Activated CD4-positive, alpha-beta T cell treated with anti-CD3 and anti-CD28 coated beads, Interleukin-2, amount 10 ng/mL, durations not matched to agents 24 days and 14 days (primary cell): ENCODE results near the gene EN2. TPM values are rescaled to one million over a fixed set of nuclear protein-coding genes. Genes with fewer than 3 reads are reported as not detected.

ENCODE experiments used
- DNase-seq: peaks from one replicate; pipeline ENCODE4 v3.0.0; 2022
- H3K27ac Mint-ChIP-seq: one replicate; pipeline ENCODE4 v1.8.0; 2022; ENCODE audit warnings: mild to moderate bottlenecking, mixed read lengths
- H3K27me3 Mint-ChIP-seq: one replicate; pipeline ENCODE4 v1.8.0; 2022; ENCODE audit warnings: mixed read lengths
- H3K36me3 Mint-ChIP-seq: one replicate; pipeline ENCODE4 v1.8.0; 2022; ENCODE audit warnings: low read depth, mild to moderate bottlenecking, mixed read lengths
- H3K4me1 Mint-ChIP-seq: one replicate; pipeline ENCODE4 v1.8.0; 2021; ENCODE audit warnings: mixed read lengths
- H3K4me3 Mint-ChIP-seq: one replicate; pipeline ENCODE4 v1.8.0; 2022; ENCODE audit warnings: mild to moderate bottlenecking, moderate library complexity, mixed read lengths
- H3K9me3 Mint-ChIP-seq: one replicate; pipeline ENCODE4 v1.8.0; 2021; ENCODE audit warnings: mixed read lengths
- intact Hi-C: fragments of 100-400 bp; cut with micrococcal nuclease; formaldehyde crosslinking; loops from one replicate; pipeline ENCODE4 v1.15.1; 2023
- total RNA-seq: library from RNA; stranded (reverse); gene quantifications from 2 replicates; pipeline ENCODE4 v1.2.3, GENCODE V29; 2022

EN2 gene
- total RNA-seq, 1 donor from 2014 or later, result not detected

DNA sequence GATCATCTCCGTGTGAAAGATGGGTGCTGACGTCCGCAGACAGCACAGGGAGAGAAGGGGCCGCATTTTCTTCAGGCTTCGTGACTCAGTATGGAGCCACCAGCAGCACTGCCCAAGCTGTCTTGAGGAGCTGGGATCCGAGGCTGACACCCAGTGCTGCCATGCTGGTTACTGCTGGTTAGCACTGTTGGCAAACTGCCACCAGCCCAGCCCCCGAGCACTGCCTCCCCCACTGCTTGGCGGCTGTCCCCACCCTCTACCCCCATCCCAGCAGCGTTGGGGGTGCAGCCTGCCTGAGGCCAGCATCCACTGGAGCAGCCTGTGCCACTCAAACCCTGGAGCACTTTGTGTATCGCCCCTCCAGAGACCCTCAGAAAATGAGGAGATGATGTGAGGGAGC, 35.8 kb upstream of the EN2 start:
- Mint-ChIP-seq H3K4me1 (no peaks in the 10 kb centered on the region), H3K36me3 (no peaks in the 10 kb centered on the region), H3K27me3 (peaks cover 4% of the 10 kb centered on the region), H3K27ac (no peak overlapping the region), H3K9me3 (no peaks in the 10 kb centered on the region), H3K4me3 (no peak overlapping the region)
- intact Hi-C loops, result no loop called here
- DNase-seq, result no peak

DNA sequence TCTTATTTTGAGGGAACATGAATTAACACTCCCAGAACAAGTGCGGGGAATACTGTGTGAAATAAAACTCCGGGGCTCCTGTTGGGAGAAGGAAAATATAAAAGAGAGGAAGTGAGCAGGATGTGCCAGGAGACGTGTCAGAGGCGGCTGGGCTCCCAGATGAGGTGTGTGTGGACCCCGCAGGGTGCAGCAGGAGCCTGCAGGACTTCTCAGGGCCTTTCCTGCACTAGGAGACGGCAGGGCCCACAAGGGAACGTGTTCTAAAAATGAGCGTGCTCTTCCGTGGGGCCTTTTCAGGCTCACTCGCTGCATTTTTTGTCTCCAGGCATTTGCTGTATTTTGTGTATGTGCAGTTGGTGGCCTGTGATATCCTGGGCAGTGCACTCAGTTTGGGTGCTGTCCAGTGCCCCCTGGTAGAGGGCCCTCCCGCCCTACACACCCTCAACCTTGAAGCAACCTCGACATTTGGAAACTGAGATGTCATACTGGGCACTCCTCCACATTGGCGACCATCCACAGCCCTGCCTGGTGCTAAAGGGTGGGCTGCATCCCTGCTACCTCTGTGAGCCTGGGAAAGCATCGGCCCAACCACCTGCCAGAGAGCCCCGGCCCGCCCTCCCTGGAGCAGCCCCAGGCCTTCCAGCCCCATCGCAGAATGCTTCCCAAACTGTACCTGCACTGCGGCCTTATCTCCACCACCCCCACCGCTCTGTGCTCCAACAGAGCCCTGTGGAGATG, 35.2 kb upstream of the EN2 start:
- Mint-ChIP-seq H3K9me3 (no peaks in the 10 kb centered on the region), H3K27me3 (peaks cover 2% of the 10 kb centered on the region), H3K4me1 (no peaks in the 10 kb centered on the region), H3K36me3 (no peaks in the 10 kb centered on the region), H3K27ac (no peak overlapping the region), H3K4me3 (no peak overlapping the region)
- no peak for DNase-seq
- intact Hi-C loops, result no loop called here

DNA sequence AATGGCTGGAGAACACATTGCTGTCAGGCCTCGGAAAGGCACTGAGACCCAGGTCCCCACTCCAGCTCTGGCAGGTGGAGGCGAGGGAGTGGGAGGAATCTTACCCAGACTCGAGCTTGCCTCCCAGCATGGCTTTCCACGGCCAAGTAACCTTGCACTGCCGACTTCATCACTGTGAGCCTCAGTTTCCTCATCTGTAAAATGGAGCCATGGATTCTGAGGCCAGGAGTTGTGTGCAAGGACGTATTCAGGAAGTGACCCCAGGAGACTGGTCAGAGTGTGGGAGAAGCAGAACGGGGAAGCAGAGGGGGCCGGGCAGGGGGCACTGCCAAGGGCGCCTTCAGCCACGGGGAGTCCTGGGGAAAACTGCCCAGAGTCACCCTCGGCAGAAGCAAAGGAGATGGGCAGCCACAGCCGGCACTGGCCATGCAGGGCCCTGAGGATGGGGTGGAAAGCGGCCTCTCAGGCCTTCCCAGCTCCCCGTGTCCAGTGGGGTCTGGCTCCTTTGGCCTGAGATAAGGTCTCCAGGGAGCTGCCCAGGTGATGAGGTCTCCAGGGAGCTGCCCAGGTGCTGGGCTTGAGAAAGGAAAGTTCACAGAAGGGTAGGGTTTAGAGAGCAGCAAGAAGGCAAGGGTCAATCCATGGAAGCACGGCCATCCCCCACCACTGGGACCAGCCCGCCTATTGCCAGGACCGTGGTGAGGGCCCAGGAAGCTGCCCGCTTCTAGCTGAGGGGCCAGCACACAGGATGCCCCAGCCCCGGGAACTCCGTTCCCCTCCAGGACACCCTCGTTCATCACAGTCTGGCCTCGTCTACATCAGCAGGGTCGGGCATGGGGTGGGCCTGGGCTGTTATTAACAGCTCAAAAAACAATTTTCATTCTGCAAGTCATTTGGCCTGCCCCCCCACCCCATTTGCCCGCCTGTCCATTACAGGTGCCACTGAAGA, 34.3 kb upstream of the EN2 start:
- no peak overlapping the region for H3K4me3 Mint-ChIP-seq
- no peaks in the 10 kb centered on the region for H3K4me1 Mint-ChIP-seq
- DNase-seq, result no peak
- H3K9me3 Mint-ChIP-seq, result no peaks in the 10 kb centered on the region
- intact Hi-C loops, result no loop called here
- H3K27ac Mint-ChIP-seq, result no peak overlapping the region
- H3K27me3 Mint-ChIP-seq, result peaks cover 2% of the 10 kb centered on the region
- no peaks in the 10 kb centered on the region for H3K36me3 Mint-ChIP-seq

DNA sequence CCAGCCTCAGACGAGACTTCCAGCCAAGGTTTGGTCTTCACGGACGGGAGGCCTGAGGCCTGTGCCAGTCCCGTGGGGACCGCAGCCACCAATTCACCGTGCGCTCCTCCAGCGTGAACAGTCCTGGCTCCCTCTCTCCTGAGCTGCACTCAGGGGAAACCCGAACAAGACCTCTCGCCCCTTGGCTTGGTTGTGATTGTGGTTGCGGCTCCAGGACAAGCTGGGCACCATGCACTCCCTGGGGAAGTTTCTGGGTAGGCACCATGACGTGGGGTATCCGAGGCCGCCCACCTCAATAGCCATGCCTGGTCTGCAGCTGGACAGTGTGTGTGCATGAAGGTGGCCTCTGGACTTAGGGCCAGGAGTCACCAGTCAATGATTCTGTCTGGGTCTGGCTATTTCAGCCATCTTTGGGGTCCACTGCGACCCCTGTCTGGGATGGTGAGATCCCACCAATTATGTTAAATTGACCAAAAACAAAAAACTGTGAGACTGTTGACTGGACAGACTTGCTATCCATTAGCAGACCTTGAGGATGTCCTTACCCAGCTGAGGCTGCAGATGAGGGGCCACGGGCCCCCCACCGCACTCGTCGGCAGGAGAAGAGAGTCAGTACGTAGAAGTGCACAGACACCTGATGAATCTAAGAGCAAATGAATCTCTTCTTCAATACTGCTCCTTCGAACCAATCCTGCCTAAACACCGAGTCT, 33.5 kb upstream of the EN2 start:
- no peak overlapping the region for H3K4me3 Mint-ChIP-seq
- no peak for DNase-seq
- no peaks in the 10 kb centered on the region for H3K36me3 Mint-ChIP-seq
- no peaks in the 10 kb centered on the region for H3K4me1 Mint-ChIP-seq
- no peak overlapping the region for H3K27ac Mint-ChIP-seq
- H3K27me3 Mint-ChIP-seq, result peaks cover 4% of the 10 kb centered on the region
- intact Hi-C loops, result no loop called here
- no peaks in the 10 kb centered on the region for H3K9me3 Mint-ChIP-seq

DNA sequence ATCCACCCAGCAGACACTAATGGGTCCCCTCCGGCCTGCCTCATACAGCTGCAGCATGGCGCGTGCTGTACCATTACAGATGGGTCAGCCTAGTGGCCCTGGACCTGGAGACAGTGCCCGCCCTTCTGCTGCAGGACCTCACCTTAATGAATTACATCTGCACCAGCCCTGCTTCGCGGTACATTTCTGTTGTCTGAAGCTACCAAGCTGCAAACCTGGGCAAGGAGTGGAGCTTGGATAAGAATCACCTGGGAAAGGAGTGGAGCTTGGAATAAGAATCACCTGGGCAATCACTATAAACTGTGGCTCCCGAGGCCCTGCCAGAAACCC, 33.0 kb upstream of the EN2 start:
- DNase-seq, result no peak
- intact Hi-C loops, result no loop called here
- H3K4me1 Mint-ChIP-seq, result no peaks in the 10 kb centered on the region
- no peak overlapping the region for H3K4me3 Mint-ChIP-seq
- no peaks in the 10 kb centered on the region for H3K9me3 Mint-ChIP-seq
- H3K36me3 Mint-ChIP-seq, result no peaks in the 10 kb centered on the region
- H3K27ac Mint-ChIP-seq, result no peak overlapping the region
- H3K27me3 Mint-ChIP-seq, result peaks cover 3% of the 10 kb centered on the region

DNA sequence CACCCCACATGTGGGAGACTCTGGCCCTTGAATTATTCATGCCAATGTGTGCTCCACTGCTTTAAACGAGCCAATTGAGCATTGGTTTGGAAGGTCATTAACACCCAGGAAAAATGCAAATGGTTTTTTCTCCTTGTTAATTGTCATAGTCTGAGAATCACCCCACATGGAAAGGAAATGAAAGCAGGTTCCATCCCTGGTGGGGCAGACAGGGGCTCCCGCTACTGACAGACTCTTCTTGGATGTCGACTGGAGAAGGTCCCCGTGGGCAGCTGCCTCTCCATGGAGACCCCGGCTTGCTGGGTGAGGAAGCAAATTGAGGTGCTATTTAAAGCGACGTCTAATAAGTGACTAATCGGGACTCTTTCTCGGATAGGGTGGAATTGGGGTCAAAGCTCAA, 32.0 kb upstream of the EN2 start:
- intact Hi-C loops, result no loop called here
- no peak for DNase-seq
- Mint-ChIP-seq H3K27ac (no peak overlapping the region), H3K36me3 (no peaks in the 10 kb centered on the region), H3K27me3 (peaks cover 3% of the 10 kb centered on the region), H3K4me3 (no peak overlapping the region), H3K9me3 (no peaks in the 10 kb centered on the region), H3K4me1 (no peaks in the 10 kb centered on the region)

DNA sequence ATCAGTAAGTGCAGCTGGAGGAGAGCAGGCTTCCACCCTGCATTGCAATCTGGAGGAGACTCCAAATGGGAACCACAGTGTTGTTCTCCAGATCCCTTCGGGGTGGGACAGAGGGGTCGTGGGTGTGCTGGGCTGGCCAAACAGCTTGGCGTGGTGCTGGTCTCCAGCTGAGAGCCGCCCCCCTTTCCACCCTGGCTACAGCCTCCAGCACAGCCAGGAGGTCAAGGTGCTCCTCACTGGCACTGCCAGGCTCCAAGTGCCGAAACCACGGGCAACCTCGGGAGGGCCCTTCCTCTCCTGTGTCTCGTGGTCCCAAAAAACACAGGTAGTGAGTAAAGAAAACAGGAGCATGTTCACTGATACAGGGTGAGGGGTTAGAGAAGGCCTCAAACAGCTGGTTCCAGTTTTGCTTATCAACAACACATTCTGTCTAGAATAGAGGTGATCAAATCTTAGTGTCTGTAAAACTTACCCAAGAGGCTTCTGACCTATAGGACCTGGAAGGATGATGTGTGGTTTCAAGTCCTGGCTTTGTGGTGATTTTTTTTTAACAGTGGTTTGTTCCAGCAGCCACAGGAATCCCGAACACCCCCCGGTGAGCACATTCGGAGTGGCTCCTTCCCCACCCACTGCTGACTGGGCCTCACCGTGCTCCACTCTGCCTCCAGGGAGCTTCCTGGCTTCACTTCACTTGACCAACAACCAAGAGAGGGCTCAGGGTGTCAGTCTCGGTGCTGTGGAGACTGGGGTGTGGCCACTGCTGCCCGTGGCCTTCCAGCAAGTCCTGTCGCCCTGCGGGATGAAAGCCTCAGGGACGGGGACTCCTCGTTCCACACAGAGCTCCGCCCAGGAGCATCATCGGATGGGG, 31.2 kb upstream of the EN2 start:
- DNase-seq, result no peak
- Mint-ChIP-seq H3K9me3 (no peaks in the 10 kb centered on the region), H3K27me3 (peaks cover 5% of the 10 kb centered on the region), H3K36me3 (no peaks in the 10 kb centered on the region), H3K4me1 (no peaks in the 10 kb centered on the region), H3K4me3 (no peak overlapping the region), H3K27ac (no peak overlapping the region)
- intact Hi-C loops, result no loop called here

DNA sequence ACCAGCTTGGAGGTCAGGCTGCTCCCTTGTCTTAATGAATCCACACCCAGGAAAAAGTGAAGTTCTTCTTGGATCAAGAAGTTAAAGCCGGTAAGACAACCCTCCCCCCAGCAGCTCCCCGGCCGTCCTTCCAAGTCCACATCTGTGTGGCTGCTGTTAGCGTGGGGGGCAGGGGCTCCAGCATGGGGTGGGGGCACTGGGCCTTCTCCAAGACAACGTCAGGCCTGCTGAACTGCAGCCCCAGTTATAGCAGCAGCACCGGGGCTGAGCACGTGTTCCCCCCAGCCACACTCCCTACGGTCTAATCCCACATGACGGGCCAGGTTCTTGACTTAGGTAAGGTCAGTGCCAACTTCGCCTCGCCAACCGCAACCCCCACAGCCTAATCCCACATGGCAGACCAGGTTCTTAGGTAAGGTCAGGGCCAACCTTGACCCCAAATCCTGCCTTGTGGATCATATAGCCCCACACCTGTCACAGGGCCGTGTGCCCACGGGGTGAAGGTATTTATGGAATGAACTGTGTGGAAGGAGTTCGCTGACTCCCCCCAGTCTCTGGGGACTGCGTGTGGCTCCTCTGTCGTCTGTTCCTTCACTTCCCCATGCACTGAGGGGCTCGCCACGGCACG, 30.4 kb upstream of the EN2 start:
- H3K4me3 Mint-ChIP-seq, result no peak overlapping the region

DNA sequence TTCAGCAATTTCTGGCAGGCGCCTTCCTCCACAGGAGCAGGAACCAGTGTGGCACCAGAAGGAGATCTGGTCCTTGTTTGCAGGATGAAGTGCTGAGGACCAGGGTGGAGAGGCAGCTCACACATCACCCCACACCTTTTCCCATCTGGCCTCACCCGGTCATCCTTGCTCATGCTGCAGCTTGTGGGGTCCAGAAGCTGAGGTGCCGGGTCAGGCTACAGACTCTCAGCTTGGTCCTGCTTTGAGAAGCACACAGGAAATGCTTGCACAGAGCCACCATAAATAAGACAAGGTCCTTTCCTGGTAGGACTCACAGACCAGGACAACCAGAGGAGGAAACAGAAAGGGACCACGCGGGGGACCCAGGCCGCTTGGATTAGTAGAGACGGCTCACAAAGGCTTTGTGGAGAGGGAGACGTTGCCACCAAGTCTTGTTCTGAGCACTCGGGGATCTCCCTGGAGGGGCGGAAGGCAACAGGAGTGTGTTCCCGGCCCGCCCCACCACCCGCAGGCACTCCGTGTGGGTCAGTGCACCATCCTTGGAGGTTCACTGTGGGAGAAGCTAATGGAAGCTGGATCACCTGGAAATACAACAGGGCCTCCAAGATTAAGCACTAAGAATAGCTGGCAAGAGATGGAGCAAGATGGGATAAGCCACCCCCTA, 29.6 kb upstream of the EN2 start:
- no peaks in the 10 kb centered on the region for H3K9me3 Mint-ChIP-seq
- no peak overlapping the region for H3K27ac Mint-ChIP-seq
- H3K4me3 Mint-ChIP-seq, result no peak overlapping the region
- intact Hi-C loops, result no loop called here
- H3K27me3 Mint-ChIP-seq, result peaks cover 7% of the 10 kb centered on the region
- no peaks in the 10 kb centered on the region for H3K36me3 Mint-ChIP-seq
- H3K4me1 Mint-ChIP-seq, result no peaks in the 10 kb centered on the region
- DNase-seq, result no peak

More for the DNA sequence above, 30.4 kb upstream of the EN2 start:
- Mint-ChIP-seq H3K27ac (no peak overlapping the region), H3K36me3 (no peaks in the 10 kb centered on the region), H3K4me1 (no peaks in the 10 kb centered on the region), H3K27me3 (peaks cover 7% of the 10 kb centered on the region), H3K9me3 (no peaks in the 10 kb centered on the region)
- DNase-seq, result no peak
- intact Hi-C loops, result no loop called here

DNA sequence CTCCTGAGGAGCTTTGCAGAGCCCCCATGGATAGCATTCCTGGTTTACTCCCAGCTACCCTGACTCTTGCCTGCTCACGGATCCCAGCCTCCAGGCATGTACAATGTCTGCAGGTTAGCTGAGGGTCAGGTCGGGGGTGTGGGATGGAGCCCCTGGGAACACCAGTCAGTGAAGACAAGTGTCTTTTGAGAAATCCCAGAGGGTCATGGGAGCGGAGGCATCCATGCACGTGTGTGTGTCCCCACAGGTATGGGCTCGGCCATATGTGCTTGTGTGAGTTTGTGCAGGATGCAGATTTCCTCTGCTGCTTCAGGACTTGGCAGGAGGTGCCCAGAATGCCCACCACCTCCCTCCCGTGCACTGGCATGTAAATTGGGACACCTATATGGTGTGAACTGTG, 28.3 kb upstream of the EN2 start:
- Mint-ChIP-seq H3K4me1 (no peaks in the 10 kb centered on the region), H3K4me3 (no peak overlapping the region), H3K9me3 (no peaks in the 10 kb centered on the region), H3K36me3 (no peaks in the 10 kb centered on the region), H3K27me3 (peaks cover 9% of the 10 kb centered on the region), H3K27ac (no peak overlapping the region)
- intact Hi-C loops, result no loop called here
- no peak for DNase-seq

DNA sequence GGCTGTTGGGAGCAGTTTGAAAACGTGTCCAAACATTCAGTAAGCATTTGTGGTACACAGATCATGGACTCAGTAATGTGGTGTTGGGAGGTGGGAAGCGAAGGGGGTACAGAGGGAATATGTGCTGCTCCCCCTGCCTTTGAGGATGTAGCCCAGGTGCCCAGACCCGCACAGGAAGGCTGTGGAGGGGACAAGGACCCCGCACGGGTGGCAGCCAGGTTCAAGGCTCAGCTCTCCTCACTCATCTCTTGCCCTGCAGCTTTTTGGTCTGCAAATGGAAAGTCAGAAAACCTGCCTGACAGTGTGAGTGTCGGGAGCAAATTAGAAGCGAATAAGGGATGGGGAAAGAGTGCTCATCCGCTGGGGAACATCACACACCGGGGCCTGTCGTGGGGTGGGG, 27.3 kb upstream of the EN2 start:
- Mint-ChIP-seq H3K4me1 (no peaks in the 10 kb centered on the region), H3K9me3 (no peaks in the 10 kb centered on the region), H3K4me3 (no peak overlapping the region), H3K36me3 (no peaks in the 10 kb centered on the region), H3K27ac (no peak overlapping the region), H3K27me3 (peaks cover 9% of the 10 kb centered on the region)
- DNase-seq, result no peak
- intact Hi-C loops, result no loop called here

DNA sequence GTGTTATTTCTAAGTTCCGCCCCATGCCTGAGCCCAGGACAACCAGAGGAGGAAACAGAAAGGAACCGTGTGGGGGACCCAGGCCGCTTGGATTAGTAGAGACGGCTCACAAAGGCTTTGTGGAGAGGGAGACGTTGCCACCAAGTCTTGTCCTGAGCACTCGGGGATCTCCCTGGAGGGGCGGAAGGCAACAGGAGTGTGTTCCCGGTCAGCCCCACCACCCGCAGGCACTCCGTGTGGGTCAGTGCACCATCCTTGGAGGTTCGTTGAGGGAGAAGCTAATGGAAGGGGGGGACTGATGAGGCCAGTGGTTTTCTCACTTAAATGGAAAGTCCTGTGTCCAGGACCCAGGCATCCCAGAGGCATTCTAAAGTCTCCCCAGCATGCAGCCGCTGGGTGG, 26.7 kb upstream of the EN2 start:
- Mint-ChIP-seq H3K9me3 (no peaks in the 10 kb centered on the region), H3K27me3 (peaks cover 9% of the 10 kb centered on the region), H3K4me1 (no peaks in the 10 kb centered on the region), H3K36me3 (no peaks in the 10 kb centered on the region), H3K4me3 (no peak overlapping the region), H3K27ac (no peak overlapping the region)
- intact Hi-C loops, result no loop called here
- no peak for DNase-seq

DNA sequence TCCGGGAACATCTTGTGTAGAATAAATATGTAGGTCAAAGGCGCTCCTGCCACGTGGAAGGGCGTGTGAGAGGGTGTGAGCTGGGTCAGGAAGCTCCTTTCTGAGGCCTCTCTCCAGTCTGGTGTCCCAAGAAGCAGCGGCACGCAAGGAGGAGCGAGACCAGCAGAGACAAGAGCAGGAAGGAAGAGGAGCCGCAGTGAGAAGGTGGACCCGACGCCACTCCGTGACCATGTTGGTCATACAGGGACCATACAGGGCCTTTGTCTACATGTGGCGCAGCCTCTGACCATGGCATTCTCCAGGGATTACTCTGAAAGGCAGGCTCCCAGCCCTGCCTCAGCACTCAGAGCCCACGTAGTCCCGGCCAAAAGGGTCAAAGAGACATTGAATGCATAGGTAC, 26.2 kb upstream of the EN2 start:
- H3K4me1 Mint-ChIP-seq, result no peaks in the 10 kb centered on the region
- peaks cover 11% of the 10 kb centered on the region for H3K27me3 Mint-ChIP-seq
- H3K27ac Mint-ChIP-seq, result no peak overlapping the region
- no peaks in the 10 kb centered on the region for H3K9me3 Mint-ChIP-seq
- H3K36me3 Mint-ChIP-seq, result no peaks in the 10 kb centered on the region
- DNase-seq, result no peak
- intact Hi-C loops, result no loop called here
- no peak overlapping the region for H3K4me3 Mint-ChIP-seq
